HG02970 (cell line): ENCODE results near the gene TSNAXIP1.

ENCODE experiments used
- ATAC-seq: cut with Tn5 transposase; IDR thresholded peaks from one replicate; pipeline ENCODE4 v1.9.1; 2021; ENCODE audit warnings: mild to moderate bottlenecking, moderate library complexity, moderate number of reproducible peaks; ENCODE audit not compliant: unreplicated experiment, low FRiP score

TSNAXIP1 gene, protein sequence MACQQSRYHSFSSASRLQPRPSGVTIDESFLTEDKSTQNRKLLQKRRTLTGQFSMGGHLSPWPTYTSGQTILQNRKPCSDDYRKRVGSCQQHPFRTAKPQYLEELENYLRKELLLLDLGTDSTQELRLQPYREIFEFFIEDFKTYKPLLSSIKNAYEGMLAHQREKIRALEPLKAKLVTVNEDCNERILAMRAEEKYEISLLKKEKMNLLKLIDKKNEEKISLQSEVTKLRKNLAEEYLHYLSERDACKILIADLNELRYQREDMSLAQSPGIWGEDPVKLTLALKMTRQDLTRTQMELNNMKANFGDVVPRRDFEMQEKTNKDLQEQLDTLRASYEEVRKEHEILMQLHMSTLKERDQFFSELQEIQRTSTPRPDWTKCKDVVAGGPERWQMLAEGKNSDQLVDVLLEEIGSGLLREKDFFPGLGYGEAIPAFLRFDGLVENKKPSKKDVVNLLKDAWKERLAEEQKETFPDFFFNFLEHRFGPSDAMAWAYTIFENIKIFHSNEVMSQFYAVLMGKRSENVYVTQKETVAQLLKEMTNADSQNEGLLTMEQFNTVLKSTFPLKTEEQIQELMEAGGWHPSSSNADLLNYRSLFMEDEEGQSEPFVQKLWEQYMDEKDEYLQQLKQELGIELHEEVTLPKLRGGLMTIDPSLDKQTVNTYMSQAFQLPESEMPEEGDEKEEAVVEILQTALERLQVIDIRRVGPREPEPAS

DNA sequence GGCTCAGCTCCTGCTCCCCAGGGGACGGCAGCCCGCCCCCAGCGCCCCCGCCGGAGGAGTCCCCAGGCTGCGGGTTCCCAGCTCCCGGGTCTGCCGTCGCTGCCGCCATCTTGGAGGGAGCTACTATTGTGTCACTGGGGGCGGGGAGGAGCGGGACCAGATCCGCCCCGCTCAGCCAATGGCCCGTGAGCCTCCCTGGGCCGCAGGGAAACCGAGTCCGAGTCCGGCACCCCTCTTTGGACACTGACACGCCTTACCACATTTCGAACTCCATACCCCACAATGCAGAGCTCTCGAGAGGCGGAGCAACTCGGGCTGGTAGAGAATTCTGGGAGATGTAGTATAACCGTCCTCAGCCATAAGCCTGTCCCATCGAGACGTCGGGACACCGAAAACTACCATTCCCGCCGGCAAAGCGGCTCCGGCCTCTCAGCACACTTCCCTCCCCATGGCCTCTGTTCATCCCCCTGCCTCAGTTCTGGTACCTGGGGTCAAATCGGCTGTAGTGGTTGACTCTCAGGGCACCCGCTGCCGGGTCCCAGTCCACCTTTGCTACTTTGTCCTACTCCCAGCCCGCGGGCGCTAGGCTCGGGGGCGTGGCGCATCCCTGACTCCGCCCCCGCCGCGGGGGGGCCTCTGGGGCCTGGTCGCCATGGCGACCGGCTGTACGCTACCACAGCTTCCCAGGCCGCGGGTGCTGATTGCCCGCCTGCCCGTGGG lies at the start of gene TSNAXIP1, which contains the start of gene RANBP10:
Gene TSNAXIP1 (plus strand): TSS at position 462 of the 720 bp plus-strand sequence. CDS start 261 bp downstream, outside the sequence.
Gene RANBP10 (minus strand): TSS at position 133 of the 720 bp plus-strand sequence. CDS start 24 bp downstream, at position 109.
- peak; percentile 90 for ATAC-seq

DNA sequence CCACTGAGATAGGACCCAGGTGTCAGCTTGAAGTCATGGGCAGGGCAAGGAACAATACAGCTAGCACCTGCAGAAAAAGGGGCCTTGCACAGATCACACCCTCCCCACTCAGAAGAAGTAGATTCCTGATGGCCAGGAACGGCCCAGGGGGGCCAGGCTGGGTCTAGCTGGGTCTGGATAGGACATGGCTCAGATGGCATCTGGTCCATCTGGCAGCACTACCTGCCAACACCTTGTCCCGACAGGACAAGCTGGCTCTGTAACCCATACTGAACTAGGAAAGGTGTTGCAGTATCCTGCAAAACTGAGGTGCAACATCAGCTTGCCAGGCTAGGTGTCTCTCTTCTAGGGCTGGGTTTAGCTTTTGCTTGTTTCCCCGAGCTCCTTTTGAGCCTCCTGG lies 48.7 kb upstream of the TSNAXIP1 start:
- ATAC-seq = no peak

DNA sequence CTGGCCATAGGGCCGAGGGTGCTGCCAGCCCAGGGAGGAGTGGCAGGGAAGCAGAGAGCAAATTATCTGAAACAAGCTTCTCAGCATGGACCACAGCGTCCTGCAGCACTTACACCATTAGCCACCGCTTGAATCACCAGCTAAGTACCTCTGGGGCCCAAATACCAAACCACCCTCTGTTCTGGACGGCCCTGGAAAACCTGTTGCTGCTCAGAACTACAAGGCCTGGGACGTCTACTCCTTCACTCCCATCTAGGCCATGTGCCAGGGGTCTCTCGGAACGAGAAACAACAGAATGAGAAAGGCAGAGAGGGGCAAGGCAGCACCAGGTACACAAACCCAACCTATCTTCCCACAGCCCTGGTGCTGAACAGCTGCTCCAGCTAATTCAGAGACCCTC lies 47.7 kb upstream of the TSNAXIP1 start:
- ATAC-seq = no peak

DNA sequence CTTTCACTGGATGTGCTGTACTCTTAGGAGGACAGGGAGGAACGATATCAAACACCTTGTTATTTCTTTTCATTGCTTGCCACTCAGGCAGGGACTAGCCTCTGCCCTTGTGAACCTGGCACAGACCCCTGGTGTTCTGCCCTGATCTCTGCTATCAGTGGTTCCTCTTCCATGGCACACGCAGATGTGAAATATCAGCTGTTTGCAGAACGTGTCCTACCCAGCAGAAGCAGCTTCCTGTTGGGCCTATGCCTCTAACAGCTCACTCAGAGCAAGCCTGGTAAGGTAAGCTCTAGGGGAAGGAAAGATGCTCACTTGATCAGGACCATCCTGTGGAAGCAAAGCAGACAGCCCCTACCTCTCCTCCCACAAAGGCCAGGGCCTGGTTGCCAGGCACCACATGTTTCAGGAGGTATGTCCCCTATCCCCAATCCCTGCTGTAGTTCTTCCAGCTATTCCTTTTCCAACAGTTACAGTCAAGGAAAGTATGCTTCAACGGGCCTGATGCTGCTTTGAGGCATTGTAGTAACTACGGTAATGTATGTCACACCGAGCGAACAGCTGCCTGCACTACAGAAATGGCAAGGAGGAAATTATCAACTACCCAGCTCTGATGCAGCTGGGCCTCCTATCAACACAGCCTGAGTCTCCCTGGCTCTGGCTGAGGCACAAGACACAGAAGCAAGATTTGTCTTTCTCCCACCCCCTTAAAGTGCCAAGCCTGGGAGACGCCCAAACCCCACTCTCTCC lies 46.3 kb upstream of the TSNAXIP1 start:
- no peak for ATAC-seq

DNA sequence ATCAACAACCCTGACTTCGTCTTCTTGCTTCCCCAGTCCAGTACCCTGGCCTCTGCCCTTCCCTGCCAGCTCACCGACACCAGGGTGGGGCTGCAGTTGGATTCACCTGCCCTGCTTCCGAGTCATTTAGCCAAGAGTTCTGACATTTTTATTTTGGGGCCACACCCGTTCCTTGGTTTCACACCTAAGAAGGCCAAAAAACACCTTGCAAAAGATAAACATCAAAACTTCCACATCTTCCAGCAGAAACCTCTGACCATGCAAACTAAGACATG lies 45.8 kb upstream of the TSNAXIP1 start:
- no peak for ATAC-seq

DNA sequence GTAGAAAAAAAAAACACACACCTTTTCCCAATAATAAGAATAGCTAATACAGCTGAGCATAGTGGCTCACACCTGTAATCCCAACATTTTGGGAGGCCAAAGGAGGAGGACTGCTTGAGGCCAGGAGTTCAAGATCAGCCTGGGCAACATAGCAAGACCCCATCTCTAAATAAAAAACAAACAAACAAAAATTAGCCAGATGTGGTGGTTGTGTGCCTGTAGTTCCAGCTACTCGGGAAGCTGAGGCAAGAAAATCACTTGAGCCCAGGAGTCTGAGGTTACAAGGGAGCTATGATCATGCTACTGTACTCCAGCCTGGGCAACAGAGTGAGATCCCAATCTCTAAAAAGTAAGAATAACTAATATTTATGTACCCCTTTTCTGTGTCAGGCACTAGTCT lies 44.8 kb upstream of the TSNAXIP1 start:
- ATAC-seq = no peak

DNA sequence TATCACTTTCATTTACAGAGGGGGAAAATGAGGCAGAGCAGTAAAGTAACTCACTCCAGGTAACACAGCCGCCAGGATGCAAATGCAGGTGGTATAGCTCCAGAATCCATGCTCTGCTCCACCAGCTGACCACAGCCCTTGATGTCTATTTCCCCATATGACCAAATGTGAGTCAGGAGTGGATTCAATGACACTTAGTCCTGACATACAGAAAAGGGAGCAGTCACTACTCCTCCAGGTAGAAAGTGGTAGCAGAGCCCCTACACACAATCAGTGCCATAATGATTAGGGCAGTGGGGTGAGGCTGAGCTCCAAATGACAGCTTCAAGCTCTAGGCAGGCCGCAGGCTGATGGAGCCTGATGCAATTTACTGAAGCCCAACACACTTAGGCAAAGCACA lies 44.3 kb upstream of the TSNAXIP1 start:
- no peak for ATAC-seq

DNA sequence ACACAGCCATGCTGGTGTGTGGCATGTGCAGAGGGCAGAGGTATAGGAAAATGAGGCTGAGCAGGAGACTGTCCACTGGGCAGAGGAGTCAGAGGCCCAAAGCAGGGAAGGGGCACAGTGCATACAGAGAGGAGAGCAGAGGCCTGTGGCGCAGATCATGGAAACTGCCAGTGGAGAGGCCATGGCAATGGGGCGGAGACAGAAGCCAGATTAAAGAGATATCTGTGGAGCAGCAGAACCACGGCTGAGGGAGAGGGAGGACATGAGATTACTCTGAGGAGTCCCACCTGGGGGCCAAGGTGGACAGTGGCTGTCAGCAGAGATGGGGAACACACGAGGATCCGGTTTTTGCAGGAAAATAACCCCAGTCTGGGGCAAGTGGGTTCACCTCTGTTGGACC lies 43.6 kb upstream of the TSNAXIP1 start:
- no peak for ATAC-seq

DNA sequence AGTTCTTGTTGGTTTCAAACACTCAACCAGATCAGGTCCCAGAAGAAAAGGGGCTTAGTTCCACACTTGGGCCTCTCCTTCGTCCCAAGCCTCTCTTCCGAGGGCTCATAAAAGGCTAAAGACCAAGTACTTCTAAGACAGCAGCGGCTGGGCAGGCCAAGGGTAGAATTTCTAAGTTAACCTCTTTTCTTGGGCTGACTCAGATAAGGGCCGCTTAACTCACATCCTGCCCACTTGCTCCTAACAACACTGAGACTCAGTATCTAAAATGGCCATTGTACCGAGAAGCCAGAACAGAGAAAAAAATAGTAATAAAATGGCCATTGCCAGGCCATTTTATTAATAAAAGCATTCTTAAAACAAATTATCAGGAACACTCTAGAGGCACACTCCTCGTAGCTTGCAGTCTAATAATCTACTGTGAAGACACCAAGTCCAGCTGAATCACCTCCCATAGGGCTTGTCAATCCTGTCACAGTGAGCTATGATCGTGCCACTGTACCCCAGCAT lies 42.5 kb upstream of the TSNAXIP1 start:
- no peak for ATAC-seq

DNA sequence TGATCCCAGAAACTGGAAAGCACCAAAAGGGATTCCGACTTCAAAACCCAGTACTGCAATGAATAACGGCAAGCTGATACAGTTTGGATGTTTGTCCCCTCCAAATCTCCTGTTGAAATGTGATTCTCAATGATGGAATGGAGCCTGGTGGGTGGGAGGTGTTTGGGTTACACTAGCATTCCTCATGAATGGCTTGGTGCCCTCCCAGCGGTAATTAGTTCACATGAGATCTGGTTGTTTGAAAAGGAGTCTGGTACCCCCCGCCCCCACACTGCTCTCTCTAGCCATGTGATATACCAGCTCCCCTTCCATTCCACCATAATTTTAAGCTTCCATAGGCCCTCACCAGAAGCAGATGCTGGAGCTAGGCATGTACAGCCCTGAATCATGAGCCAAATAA lies 40.4 kb upstream of the TSNAXIP1 start:
- ATAC-seq = no peak

DNA sequence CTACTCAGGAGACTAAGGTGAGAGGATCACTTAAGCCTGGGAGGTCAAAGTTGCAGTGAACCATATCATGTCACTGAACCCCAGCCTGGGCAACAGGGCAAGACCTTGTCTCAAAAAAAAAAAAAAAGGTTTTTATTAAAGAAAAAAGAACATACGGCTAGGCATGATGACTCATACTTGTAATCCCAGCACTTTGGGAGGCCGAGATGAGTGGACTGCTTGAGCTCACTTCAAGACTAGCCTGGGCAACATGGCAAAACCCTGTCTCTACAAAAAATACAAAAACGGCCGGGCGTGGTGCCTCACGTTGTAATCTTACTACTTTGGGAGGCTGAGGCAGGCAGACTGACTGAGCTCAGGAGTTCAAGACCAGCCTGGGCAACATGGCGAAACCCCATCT lies 38.7 kb upstream of the TSNAXIP1 start:
- ATAC-seq = no peak

DNA sequence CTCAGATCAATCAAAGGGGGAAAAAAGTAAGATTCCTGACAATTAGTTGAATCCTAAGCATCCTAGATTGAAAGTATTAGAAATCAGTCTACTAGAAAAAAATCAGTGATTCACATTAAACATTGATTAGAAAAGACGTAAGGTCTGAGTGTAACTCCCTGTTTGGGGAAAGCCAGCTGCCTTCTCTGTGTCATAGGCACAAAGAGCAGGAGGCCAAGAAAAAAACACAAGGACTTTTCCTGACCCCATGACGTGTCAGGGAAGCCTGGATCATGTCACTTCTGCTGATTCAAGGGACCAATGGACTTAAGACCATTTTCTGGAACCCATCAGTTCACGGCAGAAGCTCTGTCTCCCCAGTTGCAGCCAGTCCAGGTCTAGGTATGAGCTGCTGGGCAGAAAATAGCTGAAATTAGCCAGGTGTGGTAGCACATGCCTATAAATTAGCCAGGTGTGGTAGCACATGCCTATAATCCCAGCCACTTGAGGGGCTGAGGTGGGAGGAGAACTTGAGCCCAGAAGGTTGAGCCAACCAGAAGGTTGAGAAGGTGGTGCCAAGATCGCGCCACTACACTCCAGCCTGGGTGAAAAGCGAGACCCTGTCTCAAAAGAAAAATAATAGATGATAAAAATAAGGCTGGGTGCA lies 36.2 kb upstream of the TSNAXIP1 start:
- no peak for ATAC-seq

DNA sequence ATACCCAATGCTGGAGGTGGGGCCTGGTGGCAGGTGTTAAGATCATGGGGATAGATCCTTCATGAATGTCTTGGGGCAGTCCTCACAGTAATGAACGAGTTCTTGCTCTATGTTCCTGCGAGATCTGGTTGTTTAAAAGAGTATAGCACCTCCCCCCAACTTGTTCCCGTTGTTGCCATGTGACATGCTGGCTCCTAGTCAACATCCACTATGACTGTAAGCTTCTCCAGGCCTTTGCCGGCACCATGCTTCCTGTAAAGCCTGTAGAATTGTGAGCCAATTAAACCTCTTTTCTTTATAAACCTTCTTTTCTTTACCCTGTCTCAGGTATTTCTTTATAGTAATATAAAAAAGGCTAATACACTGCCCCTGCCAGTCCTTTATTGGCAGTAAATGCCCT lies 33.6 kb upstream of the TSNAXIP1 start:
- ATAC-seq = no peak

DNA sequence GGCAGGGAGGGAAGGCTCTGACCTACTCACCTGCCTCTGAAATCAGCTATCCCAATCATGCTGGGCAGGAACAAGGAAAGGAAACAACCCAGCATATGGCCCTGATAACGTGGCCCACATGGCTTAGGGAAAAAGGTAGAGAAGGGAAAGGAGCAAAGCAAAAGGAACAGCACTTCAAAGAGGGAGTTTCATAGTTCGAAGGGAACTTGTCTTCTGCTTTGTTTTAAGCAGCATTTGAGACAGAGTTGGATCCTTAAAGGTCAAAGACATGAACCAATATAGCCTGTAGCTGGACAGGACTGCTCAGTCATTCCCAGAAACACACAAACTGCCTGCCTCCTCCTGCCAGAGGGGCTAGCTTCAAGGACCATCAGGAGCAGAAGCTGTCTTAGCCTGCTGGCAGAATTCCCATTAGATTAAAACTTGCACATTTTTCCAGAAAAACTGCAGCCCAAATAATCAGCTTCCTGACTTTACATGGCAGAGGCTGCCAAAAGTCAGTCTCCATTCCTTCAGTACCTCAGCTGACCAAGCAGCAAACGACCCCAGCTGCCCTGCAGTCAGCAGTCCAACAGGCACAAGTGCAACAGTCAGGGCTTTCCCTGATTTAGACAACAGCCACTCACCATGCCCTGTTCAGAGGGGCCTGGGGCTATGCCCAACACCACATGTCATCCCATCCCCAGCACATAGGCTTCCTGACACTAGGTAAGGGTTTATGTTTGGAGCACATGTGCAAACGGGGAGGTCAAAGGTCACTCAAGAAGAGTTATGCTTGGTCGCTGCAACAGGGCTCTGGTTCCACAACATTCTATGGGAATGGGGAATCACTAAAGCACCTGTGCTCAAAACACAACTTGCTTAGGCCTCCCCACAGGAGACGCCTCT lies 32.9 kb upstream of the TSNAXIP1 start:
- ATAC-seq = no peak

DNA sequence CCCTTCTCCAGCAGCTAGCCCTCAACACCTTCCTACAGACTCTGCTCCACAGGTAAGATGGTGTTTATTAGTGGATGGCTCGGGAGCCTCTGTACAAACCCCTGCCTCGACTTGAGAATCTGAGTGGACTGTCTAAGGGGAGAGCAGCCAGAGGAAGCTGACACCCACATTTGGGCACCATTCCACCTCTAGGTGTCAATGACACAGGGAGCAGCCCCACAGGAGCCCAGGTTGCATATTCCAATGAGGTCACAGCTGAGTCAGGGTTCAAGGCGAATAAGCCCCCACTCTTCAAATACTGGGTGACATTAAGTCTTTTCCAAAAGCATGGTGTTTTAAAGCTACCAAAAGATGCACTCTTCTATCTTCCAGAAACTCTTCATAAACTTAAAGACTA lies 32.2 kb upstream of the TSNAXIP1 start:
- ATAC-seq = no peak

DNA sequence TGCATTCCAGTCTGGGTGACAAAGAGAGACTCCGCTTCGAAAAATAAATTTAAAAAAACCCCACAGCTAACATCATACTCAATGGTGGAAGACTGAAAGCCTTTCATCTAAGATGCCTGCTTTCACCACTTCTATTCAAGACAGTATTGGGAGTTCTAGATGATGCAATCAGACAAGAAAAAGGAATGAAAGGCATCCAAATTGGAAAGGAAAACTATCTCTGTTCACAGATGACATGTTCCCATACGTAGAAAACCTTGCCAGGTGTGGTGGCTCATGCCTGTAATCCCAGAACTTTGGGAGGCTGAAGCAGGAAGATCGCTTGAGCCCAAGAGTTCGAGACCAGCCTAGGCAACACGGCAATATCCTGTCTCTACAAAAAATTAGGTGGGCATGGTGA lies 31.4 kb upstream of the TSNAXIP1 start:
- no peak for ATAC-seq

DNA sequence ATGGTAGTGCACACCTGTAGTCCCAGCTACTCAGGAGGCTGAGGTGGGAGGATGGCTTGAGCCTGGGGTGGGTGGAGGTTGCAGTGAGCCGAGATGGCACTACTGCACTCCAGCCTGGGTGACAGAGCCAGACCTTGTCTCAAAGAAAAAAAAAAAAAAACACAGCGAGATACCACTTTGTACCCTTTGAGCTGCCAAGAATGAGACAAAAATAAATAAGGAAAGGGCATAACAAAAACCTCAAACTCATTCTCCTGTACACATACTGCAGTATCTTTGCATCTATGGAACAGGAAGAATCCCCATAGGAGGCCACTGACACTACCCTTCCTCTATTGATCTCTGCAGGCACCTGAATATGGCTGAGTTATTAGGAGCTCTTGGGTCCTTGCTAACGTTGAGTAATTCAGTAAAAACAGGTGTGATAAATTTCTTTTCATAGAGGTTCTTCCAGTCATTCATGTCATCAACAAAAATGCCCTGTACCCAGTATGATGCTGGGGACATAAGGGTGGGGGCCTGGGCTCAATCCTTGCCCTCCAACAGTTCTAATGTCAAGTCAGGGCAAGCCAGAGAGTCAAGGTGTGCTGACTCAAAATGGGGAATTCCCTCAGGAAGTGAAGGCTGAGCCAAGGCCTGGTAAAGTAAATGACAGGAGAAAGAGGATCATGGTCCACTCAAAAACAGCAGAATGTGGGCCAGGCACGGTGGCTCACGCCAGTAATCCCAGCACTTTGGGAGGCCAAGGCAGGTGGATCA lies 27.3 kb upstream of the TSNAXIP1 start:
- no peak for ATAC-seq

DNA sequence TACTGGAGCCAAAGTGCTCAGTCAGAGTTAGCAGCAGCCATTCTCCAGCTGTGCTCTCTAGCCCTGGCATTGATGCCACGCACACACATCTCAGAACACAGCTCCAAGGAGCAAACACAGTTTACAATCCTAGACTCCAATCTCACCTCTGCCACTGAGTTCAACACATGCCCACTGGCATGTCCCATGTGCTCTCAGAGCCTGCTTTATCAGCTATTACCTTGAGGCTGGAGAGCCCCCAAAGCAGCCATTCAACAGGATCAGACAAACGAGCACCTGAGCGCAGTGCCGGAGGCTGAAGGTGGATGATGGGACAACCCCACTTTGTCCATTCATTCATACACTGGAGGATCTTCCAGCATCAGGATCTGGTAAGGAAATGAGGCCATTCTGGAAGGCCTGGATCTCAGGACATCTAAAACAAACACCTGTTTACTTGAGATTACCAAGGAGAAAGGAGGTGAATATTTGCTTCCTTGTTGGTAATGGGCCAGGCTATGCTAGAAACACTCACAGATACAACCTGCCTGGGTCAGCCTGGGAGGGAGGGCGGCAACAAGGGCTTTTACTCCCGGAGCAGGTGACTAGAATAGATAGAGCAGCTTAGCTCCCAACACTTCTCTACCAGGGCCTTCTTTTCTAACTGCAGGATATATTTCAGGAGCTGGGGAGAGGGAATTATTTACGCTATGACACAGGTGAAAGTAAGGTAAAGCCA lies 25.7 kb upstream of the TSNAXIP1 start:
- ATAC-seq = no peak
